Heart left ventricle (tissue), 13 donors: ENCODE data around the gene PARN.

Source experiments
- CTCF ChIP-seq, 12 donors: fragments of 200-600 bp; sonication (generic) in 4 of 12; IDR thresholded peaks; one replicate each; pipeline versions ENCODE4 v1.5.0 to v1.8.0; 2018 to 2022; ENCODE audit warnings: antibody characterized with exemption in 12 of 12, mild to moderate bottlenecking in 5 of 12
- POLR2A ChIP-seq, 2 donors: fragments of 450-650 bp; IDR thresholded peaks; one replicate each; pipeline ENCODE4 v1.6.1; 2017; ENCODE audit warnings: antibody characterized with exemption in 2 of 2, mild to moderate bottlenecking in 2 of 2, moderate library complexity in 2 of 2
- donor health status: ischemic (EF 13 %, LVEDD 7.1; RV severe dilation, severe dysfunction).
- donor health status: DM: no; HTN: yes; CAD: no.
- donor health status: DM: no; HTN: no; CAD: no.
- donor health status: ischemic (EF 25% LVEDD 6.9; RV normal size, moderate dysfunction).
- donor health status: ischemic (EF 25% LVEDD 5.7; RV mildly dilated, moderate dysfunction).
- donor health status: ischemic (EF 35%, LVEDD 5.7; RV mildly dilated, moderate dysfunction).
- donor health status: nonischemic (EF 11% LVEDD 7.7; RV severe dilation, severe dysfunction).
- donor health status: DM: yes; HTN: yes; CAD: no.
- donor health status: PGD.
- donor health status: ischemic (EF 29% LVEDD 5.4; RV normal size, mild dysfunction).
- donor health status: nonischemic (EF 23%, LVEDD 6.1; RV moderate dilation, normal function).

DNA sequence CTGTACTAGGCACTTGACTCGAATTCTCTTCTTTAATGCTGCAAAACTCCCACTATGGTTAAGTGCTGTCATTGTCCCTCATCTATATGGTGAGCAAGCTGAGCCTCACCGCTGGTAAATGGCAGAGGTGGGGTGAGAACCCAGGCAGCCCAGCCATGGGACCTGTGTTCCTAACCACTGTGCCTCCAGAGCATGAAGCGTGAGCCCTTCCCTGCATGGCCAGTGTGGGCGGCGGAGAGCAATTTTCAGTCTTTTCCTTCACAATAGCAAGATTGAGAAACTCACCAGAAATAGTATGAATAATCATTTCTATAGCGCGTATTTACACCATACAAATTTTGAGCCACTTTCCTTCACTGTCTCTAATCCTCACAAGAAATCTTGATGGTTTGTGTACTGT is 11.9 kb upstream of the PARN start:
- TF ChIP-seq POLR2A (IDR thresholded peaks at IDR 0.05), result no peak
- no peak for TF ChIP-seq CTCF (IDR thresholded peaks at IDR 0.05)
